HG02885 (cell line): Measurements from ENCODE around the gene CD37.
"Not testable (repeated sequence)": the region's sequence is repeated elsewhere in the genome, so short reads cannot be mapped to it uniquely, and the experiment has no call there.

Source experiments
- ATAC-seq: cut with Tn5 transposase; IDR thresholded peaks from one replicate; pipeline ENCODE4 v1.9.1; 2021; ENCODE audit warnings: mild to moderate bottlenecking; ENCODE audit not compliant: unreplicated experiment, poor library complexity

Gene CD37

GRCh38 chr19:49371184-49371583, 36.0 kb downstream of the CD37 start:
- no peak for ATAC-seq

- ATAC-seq: not testable (repeated sequence)
These were observed 38.0 kb downstream of the CD37 start for GRCh38 chr19:49373174-49373573.

DNA sequence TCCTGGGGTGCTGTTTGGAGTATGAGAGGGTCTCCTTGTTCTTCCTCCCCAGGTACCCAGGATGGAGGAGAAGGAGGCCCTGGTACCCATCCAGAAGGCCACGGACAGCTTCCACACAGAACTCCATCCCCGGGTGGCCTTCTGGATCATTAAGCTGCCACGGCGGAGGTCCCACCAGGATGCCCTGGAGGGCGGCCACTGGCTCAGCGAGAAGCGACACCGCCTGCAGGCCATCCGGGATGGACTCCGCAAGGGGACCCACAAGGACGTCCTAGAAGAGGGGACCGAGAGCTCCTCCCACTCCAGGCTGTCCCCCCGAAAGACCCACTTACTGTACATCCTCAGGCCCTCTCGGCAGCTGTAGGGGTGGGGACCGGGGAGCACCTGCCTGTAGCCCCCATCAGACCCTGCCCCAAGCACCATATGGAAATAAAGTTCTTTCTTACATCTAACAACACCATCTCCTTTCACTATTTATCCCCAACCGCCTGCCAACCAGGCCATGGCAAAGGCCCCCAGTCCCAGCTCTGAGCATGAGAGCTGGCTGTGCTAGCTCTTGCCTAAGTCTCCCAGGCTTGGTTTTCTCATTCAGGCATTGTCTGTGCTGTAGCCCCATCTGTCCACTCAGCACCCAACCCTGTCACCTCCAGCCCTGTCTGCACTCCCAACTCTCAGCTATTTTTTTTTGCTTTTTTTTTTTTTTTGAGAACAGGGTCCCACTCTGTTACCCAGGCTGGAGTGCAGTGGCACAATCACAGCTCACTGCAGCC, 39.6 kb downstream of the CD37 start:
- ATAC-seq: no peak

GRCh38 chr19:49378512-49378911, 43.3 kb downstream of the CD37 start:
- no peak for ATAC-seq

DNA sequence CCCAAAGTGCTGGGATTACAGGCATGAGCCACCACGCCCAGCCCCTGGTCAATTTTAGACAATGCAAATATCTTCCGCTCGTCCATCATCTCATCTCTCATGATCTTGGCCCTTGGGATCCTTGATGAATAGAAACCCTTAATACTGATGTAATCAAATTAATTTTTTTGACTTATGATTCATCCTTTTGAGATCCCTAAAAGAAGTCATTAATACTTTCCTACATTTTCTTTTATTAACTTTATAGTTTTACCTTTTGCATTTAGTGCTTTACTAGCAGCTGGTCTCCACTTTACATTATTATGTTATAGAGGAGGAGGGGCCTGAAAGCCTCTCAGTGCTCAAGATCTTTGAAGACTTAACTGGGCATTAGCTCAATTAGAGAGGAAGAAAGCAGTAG, 45.2 kb downstream of the CD37 start:
- no peak for ATAC-seq

DNA sequence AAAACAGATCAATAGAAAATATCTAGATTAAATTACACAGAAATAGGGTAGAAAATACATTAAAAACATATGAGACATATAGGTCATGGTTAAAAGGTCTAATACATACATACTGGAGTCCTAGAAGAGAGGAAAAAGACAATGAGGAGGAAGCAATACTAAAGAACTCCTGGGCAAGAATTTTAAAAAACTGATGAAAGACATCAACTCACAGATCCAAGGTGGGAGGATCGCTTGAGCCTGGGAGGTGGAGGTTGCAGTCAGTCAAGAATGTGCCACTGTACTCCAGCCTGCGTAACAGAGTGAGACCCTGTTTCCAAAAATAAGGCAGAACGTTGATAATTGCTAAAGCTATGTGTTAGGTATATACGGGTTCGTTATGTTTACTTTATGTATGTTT, 47.4 kb downstream of the CD37 start:
- ATAC-seq: no peak

DNA sequence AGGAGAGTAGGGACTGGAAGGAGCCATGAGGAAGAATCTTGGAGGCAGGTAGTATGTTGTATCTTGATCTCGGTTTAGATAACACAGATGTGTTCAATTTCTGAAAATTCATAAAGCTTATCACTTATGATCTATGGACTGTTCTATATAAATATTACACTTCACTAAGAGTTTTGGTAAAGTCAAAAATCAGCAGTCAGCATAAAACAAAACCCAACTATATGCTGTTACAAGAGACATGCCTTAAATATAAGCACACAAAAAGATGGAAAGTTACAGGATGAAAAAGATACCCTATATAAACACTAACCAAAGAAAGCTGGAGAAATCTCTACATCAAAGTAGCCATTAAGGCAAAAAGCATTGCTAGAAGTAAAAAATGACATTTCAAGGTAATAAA, 48.4 kb downstream of the CD37 start:
- ATAC-seq: no peak

DNA sequence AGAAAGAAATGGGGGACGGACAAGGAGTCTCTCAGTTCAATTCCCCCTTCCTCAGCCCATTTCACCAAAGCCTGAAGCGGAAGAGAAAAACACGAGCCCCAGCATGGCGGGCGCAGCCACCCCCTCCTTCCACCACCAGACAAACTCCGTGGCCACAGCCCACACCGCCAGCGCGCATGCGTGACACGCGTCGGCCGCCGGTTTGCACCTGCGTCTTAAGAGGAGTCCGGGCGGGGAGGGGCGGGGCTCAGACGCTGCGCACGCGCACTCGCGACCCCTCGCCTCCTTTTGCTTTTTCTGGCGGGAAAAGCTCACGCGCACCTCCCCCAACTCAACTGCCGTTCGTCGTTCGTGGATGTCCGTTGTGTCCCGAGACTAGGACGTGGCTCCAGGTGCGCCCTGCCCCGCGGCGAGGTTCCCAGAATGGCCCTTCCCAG, 52.7 kb downstream of the CD37 start, which contains the start of gene KASH5:
Gene KASH5 (plus strand): TSS at position 314 of the 437 bp plus-strand sequence. CDS start 2,635 bp downstream, outside the sequence.
- ATAC-seq: no peak

DNA sequence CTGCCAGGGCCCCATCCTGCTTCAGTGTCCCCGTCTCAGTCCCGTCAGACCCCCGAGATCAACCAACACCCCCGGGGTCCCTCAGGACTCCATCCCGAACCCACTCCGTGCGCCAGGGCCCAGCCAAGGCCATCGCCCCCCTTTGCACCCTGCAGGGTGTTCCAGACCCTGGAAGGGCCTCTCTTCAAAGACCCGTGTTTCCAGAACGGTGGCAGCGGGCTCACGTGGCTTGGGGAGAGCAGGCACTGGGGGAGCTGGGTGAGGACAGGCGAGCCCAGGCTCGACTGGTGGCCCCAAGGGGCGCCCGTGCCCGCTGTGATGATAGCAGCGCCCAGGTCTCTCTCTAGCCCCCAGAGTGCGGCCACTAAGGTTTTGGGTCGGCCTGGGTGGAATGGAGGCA, 54.2 kb downstream of the CD37 start:
- ATAC-seq: no peak
